Stimulated activated CD8-positive, alpha-beta memory T cell treated with anti-CD3 and anti-CD28 coated beads, Interleukin-4, amount 100 ng/mL, for 4 hours (primary cell): Measurements from ENCODE around the gene SH3BGRL3.
"Not testable (repeated sequence)": the region's sequence is repeated elsewhere in the genome, so short reads cannot be mapped to it uniquely, and the experiment has no call there.

Experiments used
- DNase-seq, 2 donors: peaks; one replicate each; pipeline ENCODE4 v3.0.0-alpha.2; 2020; ENCODE audit warnings: low read depth in 2 of 2, low spot score in 1 of 2

Gene SH3BGRL3

DNA sequence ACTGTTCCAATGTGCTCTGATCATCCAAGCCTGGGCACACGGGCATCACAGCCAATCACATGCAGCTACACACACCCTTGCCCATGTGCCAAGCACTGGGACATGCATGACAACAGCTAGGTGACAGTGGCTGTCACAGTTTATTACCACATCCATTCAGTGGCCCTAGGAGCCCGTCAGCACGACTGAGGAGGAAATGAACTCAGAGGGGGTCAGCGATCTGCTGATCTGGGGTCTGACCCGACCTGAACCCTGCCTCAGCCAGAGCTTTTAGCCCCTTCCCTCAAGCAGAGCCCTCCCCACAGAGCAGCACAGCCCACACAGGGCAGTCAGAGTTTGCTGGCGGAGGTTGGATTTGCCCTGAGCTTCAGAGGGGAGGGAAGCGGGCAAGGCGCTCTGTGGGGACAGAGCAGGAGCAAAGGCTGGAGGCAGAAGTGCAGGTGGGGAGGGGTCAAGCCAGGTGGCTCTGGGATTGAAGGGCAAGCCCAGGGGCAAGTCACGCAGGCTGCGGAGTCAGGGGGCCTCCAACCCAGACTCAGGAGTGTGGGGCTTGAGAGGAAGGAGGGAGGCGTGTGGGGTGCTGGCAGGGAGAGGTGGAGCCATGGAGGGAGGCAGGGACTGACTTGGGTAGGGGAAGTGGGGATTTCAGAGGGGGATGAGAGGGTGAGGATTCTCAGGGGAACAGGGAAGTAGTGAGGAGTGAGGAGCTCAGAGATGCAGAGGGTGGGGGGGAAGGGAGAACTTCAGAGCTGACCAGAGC is 10.4 kb downstream of the SH3BGRL3 start:
- no peak for DNase-seq

GRCh38 chr1:26290882-26291261 is 11.0 kb downstream of the SH3BGRL3 start:
- DNase-seq: no peak

DNA sequence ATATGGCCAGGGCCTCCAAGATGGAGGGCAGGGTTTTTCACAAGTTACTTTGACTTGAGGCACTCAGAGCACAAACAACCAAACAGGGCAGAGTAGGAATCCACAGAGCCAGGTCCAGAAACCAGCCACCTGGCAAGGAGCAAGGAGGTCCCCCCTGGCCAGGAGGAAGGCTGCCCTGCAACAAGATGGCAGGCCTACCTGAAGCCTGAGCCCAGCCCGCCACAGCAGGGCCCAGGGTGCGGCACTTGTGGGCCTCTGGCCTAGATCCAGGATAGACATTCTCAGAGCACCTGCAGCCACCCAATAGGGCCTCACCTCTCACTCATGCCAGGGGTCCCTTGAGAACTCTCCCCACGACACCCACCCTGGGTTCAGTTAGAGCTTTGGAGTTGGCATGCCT is 11.5 kb downstream of the SH3BGRL3 start:
- DNase-seq: no peak

DNA sequence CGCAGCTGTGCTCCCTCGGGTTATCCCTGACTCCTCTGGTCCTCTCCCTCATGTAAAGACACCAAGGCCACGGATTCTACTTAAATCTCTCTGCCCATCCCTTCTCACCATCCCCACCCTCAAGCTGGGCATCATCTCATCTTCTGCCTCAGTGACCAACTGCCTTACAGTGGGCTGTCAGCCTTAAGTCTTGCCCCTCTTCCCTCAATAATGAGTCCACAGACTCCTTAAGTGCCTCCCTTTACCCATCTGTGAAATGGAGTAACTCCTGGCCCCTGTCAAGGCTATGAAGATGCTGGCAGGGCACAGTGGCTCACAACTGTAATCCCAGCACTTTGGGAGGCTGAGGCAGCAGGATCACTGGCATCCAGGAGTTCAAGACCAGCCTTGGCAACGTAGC is 12.1 kb downstream of the SH3BGRL3 start:
- DNase-seq: no peak

DNA sequence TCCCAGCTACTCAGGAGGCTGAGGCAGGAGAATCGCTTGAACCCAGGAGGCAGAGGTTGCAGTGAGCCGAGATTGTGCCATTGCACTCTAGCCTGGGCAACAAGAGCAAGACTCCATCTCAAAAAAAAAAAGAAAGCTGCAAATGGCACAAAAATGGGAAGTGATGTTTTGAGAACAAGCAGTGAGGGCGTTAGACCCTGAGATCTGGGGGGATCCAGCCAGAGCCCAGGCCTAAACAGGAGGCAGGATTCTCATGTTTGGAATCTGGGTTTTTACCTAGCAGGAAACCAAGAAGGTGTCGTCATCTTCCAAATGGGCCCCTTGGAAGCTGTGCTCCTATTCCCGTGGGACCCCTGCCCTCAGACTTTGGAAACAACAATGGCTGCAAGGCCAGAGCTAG is 12.8 kb downstream of the SH3BGRL3 start:
- not testable (repeated sequence) for DNase-seq

DNA sequence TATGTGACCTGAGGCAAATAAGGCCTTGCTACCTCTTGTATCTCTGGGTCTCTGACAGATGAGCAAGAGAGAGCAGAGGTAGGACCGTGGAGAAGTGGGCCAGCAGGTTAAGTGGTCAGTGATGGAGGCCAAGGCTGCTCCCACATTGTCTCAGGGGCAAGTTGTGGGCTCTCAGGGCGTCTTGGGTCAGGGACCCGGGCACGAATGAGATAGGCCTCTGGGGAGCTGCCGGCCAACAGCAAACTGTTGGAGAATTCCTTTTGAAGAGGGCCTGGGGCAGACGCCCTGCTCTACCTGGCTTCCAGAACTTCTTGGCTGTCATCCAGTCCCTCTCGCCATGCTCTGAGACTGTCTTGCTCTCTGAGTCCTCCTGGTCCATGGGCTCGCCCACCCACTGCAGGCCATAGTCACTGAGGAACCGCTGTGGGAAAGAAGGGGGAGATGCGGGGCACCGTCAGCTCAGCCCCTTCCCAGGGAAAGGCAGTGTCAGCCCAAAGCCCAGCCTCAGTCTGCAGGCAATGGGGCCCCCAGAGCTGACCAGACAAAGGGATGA is 14.1 kb downstream of the SH3BGRL3 start:
- DNase-seq: no peak

DNA sequence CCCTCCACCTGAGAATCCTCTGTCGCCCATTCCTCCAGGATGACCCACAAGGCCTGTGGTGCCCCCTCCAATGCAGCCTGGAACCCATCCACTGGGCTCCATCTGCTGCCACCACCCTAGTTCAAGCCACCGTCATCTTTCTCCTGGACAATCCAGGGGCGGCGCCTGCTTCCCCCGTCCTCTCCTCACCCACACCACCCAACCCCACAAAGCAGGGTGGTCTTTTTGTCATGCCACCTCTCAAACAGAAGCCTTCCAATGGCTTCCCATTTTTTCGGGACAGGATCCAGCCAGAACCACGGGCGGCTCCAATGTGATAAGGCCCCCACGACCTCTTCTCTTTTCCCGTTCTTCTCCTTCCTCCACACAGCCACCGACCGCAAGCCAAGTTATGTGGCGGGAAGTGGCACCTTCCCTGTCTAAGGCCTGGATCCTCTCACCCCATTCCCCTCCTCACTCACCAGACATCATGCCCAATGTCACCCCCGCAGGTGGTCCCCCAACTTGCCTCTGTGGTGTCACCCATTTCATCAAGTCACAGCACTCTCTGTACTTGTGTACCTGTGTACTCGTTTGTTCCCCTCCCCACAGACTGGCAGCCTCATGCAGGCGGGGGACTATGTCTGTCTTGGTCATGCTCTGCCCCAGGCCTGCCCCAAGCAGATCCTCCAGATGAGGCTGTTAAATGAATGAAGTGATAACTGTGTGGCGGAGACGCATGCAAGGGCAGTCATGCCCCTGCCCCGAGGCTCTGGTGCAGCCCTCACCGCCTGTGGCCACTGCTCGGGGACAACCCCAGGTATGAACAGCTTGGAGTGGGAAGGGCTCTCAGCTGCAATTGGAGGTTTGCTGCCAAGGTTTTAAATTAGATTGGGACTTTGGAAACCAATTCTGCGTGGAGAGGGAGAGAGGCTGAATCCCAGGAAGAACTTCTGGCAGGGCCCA is 15.6 kb downstream of the SH3BGRL3 start:
- DNase-seq: no peak

DNA sequence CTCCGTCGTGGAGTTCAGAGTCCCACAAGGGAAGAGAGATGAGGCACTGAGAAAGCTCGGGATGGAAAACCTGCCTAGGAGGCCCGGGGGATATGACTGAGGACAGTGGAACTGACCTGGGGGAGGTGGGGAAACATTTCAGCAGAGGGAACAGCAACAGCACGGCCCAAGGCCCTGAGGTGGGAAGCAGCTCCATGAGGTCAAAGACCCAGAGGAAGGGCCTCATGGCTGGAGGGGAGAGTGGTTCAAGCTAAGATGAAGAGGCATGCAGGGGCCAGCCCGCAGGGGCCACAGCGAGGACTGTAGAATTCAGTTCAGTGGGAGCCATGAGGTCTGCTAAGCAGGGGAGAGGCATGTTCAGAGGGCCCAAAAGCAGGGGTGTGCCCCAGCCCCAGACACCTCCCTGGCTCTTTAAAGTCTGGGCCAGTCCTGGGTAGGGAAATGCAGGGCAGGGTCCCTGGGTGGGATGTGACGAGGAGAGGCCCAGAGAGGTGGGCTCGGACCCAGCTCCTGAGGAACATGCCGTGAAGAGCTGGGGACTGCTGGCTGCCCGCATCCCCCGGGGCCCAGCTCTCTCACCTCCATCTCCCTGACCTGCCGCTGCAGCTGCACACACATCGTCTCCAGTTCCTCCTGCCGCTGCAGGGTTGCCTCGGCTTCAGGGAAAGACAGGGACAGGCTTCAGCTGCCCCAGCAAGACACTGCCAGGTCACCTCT is 16.6 kb downstream of the SH3BGRL3 start:
- no peak for DNase-seq

DNA sequence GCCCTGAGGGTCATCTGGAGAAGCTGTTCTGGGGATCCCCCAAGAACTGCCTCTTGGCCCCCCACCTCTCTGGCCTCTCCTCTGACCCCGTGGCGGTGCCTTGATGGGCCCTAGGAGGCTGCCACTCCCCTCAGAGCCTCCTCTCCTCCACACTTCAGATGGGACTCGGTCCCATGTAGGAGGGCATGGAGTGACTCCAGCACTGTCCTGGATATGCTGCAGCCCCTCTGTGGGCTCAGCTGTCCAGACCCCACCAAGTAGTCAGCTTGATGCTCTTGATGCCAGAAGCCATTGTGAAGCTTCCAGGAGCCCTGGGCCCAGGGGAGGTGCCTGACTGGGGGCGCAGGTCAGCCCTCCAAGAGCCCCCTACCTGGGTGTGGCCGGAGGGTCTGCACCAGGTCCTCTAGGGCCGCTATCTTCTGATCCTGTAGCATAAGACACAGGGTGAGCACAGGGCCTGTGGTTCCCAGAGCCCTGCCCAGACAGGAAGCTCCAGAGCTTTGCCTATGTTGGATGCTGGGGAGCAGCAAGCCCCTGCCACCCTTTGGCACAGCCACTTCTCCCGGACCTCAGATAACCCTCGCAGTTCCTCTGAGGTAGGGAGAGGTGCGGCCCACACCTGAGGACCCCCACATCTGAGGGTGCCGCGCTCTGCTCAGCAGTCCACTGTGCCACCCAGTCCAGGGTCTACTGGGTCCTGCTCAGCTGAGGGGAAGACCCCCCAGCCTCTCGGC is 17.3 kb downstream of the SH3BGRL3 start:
- no peak for DNase-seq

DNA sequence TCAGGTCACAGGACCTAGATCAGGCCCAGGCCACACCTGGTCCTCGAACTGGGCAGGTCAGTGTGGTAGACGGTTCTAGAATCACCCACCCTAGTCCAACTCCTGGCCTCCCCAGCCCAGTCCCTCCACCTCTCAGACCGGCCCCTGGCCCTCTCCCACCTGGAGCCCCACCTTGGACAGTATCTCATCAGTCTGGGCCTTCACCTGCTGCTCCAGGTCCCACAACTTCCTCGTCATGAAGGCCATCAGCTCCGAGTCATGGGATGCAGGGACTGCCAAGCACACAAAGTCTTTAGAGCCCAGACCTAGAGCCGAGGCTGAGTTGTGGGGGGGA is 17.9 kb downstream of the SH3BGRL3 start:
- DNase-seq: no peak

DNA sequence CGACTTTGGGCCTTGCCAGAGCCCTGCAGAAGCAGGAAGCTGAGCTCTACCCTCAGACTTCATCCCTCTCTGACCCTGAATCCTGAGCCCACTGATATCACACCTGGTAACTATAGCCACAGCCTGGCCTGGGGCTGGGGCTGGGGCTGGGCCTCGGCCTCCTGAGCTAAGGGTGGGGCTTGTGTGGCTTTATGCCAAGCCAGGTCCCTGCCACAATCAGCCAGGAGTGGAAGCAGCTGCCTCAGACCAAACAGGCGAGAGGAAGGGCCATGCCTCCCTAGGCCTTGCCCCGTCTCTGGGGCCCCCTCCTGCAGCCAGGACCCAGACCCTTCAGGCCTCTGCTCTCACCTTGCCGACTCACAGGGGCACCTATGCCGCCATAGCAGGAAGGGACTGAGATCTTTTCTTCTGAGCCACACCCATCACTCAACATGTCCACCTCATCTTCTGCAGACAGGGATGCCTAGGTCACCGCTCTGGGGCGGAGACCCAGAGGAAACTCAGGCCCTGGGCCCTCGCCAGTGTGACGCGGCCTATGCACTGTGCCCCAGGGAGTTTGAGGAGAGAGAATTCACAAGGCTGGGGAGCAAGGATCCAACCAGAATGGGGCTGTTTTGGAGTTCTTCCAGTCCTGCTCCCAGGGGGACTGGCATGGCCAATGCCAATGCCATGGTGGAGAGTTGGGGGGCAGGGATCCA is 20.8 kb downstream of the SH3BGRL3 start:
- no peak for DNase-seq

GRCh38 chr1:26302733-26303405 is 23.0 kb downstream of the SH3BGRL3 start:
- no peak for DNase-seq

- no peak for DNase-seq
These were observed 25.9 kb downstream of the SH3BGRL3 start for GRCh38 chr1:26305667-26306289.

GRCh38 chr1:26306290-26307229 is 26.7 kb downstream of the SH3BGRL3 start, which contains the start of gene UBXN11:
TSS of gene UBXN11 (minus strand) at chr1:26306636. CDS start at chr1:26302883, 3,753 bp downstream.
- peak; percentile 84 to 85 for DNase-seq

GRCh38 chr1:26307363-26307781 is 27.5 kb downstream of the SH3BGRL3 start:
- no peak for DNase-seq

DNA sequence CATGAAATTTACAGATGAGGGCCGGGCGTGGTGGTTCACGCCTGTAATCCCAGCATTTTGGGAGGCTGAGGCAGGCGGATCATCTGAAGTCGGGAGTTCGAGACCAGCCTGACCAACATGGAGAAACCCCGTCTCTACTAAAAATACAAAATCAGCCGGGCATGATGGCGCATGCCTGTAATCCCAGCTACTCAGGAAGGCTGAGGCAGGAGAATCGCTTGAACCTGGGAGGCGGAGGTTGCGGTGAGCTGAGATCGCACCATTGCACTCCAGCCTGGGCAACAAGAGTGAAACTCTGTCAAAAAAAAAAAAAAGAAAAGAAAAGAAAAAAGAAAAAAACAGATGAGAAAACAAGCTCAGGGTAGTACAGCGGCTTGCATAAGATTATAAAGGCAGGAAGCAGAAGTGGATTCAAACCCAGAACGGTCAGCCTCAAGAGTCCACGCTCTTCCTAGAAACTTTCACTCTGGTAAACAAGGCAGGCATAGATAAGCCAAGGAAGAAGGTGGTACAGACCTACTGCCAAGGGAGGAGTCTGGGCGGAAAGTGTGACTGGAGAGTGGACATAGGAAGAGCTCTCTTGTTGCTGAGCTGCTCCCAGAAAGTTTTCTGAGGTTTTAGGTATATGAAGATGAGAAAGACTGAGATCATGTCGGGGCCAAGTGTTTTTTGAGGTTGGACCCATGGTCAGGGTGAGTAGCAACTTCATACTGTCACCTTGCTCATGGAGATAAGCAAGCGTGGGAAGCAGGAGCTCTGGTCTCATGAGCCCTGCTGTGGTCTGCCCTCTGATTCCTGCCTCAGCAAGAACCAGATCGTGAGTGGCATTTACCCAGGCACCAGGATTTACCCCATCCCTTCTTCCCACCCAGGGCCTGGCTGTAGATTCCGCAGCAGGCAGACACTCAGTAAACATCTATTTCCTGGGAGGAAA is 28.3 kb downstream of the SH3BGRL3 start:
- DNase-seq: not testable (repeated sequence)

- DNase-seq: no peak
These were observed 34.6 kb downstream of the SH3BGRL3 start for GRCh38 chr1:26314501-26314900.
